CD14-positive monocyte (primary cell): ENCODE results near the gene RAB11A. TPM values are rescaled to one million over a fixed set of nuclear protein-coding genes. Genes with fewer than 3 reads are reported as not detected.

Experiments
- DNase-seq, 3 donors: peaks; one replicate each; pipeline ENCODE4 v3.0.0-alpha.2; 2011 to 2022
- H2AFZ ChIP-seq: 2 replicates; pipeline ENCODE4 v1.6.0; 2012; ENCODE audit warnings: mild to moderate bottlenecking, low read depth, low read length, inconsistent platforms; ENCODE audit not compliant: insufficient read depth, poor library complexity, severe bottlenecking
- H3K27ac ChIP-seq, 2 donors: 1 replicate in 1 of 2; 2 replicates in 1 of 2; pipeline ENCODE4 v1.5.1; 2012 to 2013; ENCODE audit warnings: low read length in 2 of 2, control low read depth in 1 of 2, inconsistent platforms in 1 of 2, low read depth in 1 of 2, mild to moderate bottlenecking in 1 of 2
- H3K27me3 ChIP-seq, 2 donors: one replicate each; pipeline versions ENCODE4 v1.6.0 to v1.6.1; 2011 to 2013; ENCODE audit warnings: low read length in 2 of 2; ENCODE audit not compliant: control insufficient read depth in 2 of 2, insufficient read depth in 2 of 2
- H3K36me3 ChIP-seq, 2 donors: replicated peaks in 1 of 2; 1 replicate in 1 of 2; 2 replicates in 1 of 2; pipeline versions ENCODE4 v1.5.1 to v1.6.1; 2012 to 2013; ENCODE audit warnings: low read length in 2 of 2, control low read depth in 1 of 2, inconsistent platforms in 1 of 2, mild to moderate bottlenecking in 1 of 2; ENCODE audit not compliant: insufficient read depth in 2 of 2, control insufficient read depth in 1 of 2
- H3K4me1 ChIP-seq, 2 donors: 1 replicate in 1 of 2; 2 replicates in 1 of 2; pipeline versions ENCODE4 v1.5.1 to v1.6.1; 2012 to 2013; ENCODE audit warnings: low read length in 2 of 2, control low read depth in 1 of 2, inconsistent platforms in 1 of 2, mild to moderate bottlenecking in 1 of 2, moderate library complexity in 1 of 2; ENCODE audit not compliant: insufficient read depth in 2 of 2, control insufficient read depth in 1 of 2
- H3K4me2 ChIP-seq: replicated peaks from 2 replicates; pipeline ENCODE3; 2012; ENCODE audit warnings: low read length, moderate library complexity, mild to moderate bottlenecking; ENCODE audit not compliant: poor library complexity, severe bottlenecking; ENCODE audit errors: extremely low read depth
- H3K4me3 ChIP-seq, 3 experiments: fragments of 200-600 bp in 1 of 3; sonication (generic) in 1 of 3; replicated peaks in 1 of 3; 1 replicate in 2 of 3; 2 replicates in 1 of 3; pipeline ENCODE4 v1.5.1; 2011 to 2013; ENCODE audit warnings: low read length in 3 of 3, mild to moderate bottlenecking in 3 of 3, control low read depth in 2 of 3, low read depth in 2 of 3, inconsistent platforms in 1 of 3, moderate library complexity in 1 of 3
- H3K79me2 ChIP-seq: 2 replicates; pipeline ENCODE4 v1.6.0; 2012; ENCODE audit warnings: mild to moderate bottlenecking, control low read depth, inconsistent platforms, low read length, moderate library complexity; ENCODE audit not compliant: insufficient read depth
- H3K9ac ChIP-seq: 2 replicates; pipeline ENCODE4 v1.6.0; 2017; ENCODE audit warnings: low read length, mild to moderate bottlenecking; ENCODE audit not compliant: insufficient read depth, poor library complexity, severe bottlenecking
- H3K9me3 ChIP-seq, 2 donors: replicated peaks in 1 of 2; 1 replicate in 1 of 2; 2 replicates in 1 of 2; pipeline versions ENCODE4 v1.5.1 to v1.6.1; 2012 to 2013; ENCODE audit warnings: low read length in 2 of 2, control low read depth in 1 of 2; ENCODE audit not compliant: control insufficient read depth in 1 of 2, insufficient read depth in 1 of 2
- H4K20me1 ChIP-seq: 2 replicates; pipeline ENCODE4 v1.6.0; 2012; ENCODE audit warnings: mild to moderate bottlenecking, low read length, control low read depth, moderate library complexity; ENCODE audit not compliant: insufficient read depth
- H3K27ac Mint-ChIP-seq, 7 donors: one replicate each; pipeline ENCODE4 v1.8.0; 2020; ENCODE audit warnings: mild to moderate bottlenecking in 7 of 7, mixed read lengths in 7 of 7, moderate library complexity in 6 of 7, inconsistent platforms in 2 of 7
- H3K27me3 Mint-ChIP-seq, 3 donors: one replicate each; pipeline ENCODE4 v1.8.0; 2021 to 2022; ENCODE audit warnings: low read depth in 3 of 3, mild to moderate bottlenecking in 3 of 3, mixed read lengths in 3 of 3, moderate library complexity in 3 of 3, inconsistent platforms in 1 of 3
- H3K36me3 Mint-ChIP-seq, 2 donors: one replicate each; pipeline ENCODE4 v1.8.0; 2020; ENCODE audit warnings: mixed read lengths in 2 of 2, inconsistent platforms in 1 of 2, mild to moderate bottlenecking in 1 of 2
- H3K4me1 Mint-ChIP-seq: one replicate; pipeline ENCODE4 v1.8.0; 2020; ENCODE audit warnings: mild to moderate bottlenecking, mixed read lengths
- H3K4me3 Mint-ChIP-seq, 2 donors: one replicate each; pipeline ENCODE4 v1.8.0; 2020; ENCODE audit warnings: mild to moderate bottlenecking in 2 of 2, mixed read lengths in 2 of 2, moderate library complexity in 1 of 2
- H3K9me3 Mint-ChIP-seq, 7 donors: one replicate each; pipeline ENCODE4 v1.8.0; 2020 to 2022; ENCODE audit warnings: mixed read lengths in 7 of 7, mild to moderate bottlenecking in 6 of 7, moderate library complexity in 6 of 7, inconsistent platforms in 2 of 7
- WGBS: methylation state at CpG from one replicate; pipeline ENCODE4 v1.1.5; 2013; ENCODE audit warnings: missing lambda C conversion rate; ENCODE audit not compliant: insufficient coverage; 5-methylcytosine and 5-hydroxymethylcytosine counted together
- intact Hi-C, 2 donors: fragments of 100-400 bp; cut with micrococcal nuclease; formaldehyde crosslinking; loops; one replicate each; pipeline versions ENCODE4 v1.15.0 to v1.15.1; 2023
- polyA plus RNA-seq, 3 donors: library from polyadenylated mRNA; depleted of rRNA in 1 of 3; unstranded in 2 of 3; stranded (reverse) in 1 of 3; fragments of 300-500 nt in 2 of 3; fragments of >200 nt in 1 of 3; fragmentation: Illumina TruSeq in 2 of 3; gene quantifications; 1 replicate in 2 of 3; 2 replicates in 1 of 3; pipeline ENCODE4 v1.2.3, GENCODE V29; 2012 to 2021
- TF ChIP-seq, protein P1 (sequence below): fragments of 200-600 bp; IDR thresholded peaks from one replicate; pipeline ENCODE4 v1.8.0; 2022; ENCODE audit warnings: antibody characterized with exemption, mild to moderate bottlenecking

RAB11A gene
- polyA plus RNA-seq, 3 donors, result 180 to 310 (median 300) TPM

DNA sequence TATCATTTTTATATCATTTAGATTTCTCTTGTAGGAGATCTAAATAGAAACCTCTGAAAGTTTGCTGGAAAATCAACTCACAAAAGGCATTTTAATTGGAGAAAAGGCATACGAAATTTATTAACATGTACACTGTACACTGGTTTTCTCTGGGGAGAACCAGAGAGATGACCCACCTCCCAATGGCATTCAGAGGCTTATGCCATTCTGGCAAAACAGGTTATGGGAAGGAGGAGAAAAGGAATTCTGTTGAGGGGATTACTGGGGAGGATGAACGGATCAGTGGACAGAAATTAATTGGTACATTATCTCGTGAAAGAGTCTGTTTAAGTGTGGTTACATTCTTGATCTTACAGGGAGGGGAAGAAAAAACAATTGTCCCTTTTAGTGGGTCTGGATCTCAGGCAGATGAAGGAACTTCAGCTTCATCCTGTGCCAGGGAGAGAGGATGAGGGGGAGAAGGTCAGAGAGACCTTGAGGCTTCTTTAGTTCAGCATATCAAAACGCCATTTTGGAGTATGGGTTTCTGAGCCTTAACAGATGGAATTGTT, 16.5 kb downstream of the RAB11A start:
- Mint-ChIP-seq H3K36me3 (peaks cover 69 to 92% of the 10 kb centered on the region in 2 donors), H3K4me1 (peaks cover 10% of the 10 kb centered on the region)

DNA sequence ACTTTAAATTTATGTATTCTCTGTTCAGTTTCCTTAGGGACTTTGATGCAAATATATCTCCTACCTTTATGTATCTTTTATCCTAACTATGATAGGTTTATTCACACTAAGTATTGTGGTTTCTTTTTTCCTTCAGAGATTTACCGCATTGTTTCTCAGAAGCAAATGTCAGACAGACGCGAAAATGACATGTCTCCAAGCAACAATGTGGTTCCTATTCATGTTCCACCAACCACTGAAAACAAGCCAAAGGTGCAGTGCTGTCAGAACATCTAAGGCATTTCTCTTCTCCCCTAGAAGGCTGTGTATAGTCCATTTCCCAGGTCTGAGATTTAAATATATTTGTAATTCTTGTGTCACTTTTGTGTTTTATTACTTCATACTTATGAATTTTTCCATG, 18.3 kb downstream of the RAB11A start:
- peaks cover 9% of the 10 kb centered on the region for H3K4me1 Mint-ChIP-seq
- Histone ChIP-seq H3K4me1 (no peaks in the 10 kb centered on the region), H3K27ac (no peak overlapping the region), H3K79me2 (peaks cover 5% of the 10 kb centered on the region), H3K36me3 (peaks cover 81 to 99% of the 10 kb centered on the region in 2 donors), H3K4me2 (no peak overlapping the region), H3K4me3 (no peak overlapping the region), H3K9ac (no peak overlapping the region), H4K20me1 (peaks cover 37% of the 10 kb centered on the region), H2AFZ (no peak overlapping the region), H3K9me3 (no peaks in the 10 kb centered on the region), H3K27me3 (no peaks in the 10 kb centered on the region)
- no peak overlapping the region for H3K4me3 Mint-ChIP-seq
- no peak overlapping the region for H3K27ac Mint-ChIP-seq
- TF ChIP-seq, protein P1, sequence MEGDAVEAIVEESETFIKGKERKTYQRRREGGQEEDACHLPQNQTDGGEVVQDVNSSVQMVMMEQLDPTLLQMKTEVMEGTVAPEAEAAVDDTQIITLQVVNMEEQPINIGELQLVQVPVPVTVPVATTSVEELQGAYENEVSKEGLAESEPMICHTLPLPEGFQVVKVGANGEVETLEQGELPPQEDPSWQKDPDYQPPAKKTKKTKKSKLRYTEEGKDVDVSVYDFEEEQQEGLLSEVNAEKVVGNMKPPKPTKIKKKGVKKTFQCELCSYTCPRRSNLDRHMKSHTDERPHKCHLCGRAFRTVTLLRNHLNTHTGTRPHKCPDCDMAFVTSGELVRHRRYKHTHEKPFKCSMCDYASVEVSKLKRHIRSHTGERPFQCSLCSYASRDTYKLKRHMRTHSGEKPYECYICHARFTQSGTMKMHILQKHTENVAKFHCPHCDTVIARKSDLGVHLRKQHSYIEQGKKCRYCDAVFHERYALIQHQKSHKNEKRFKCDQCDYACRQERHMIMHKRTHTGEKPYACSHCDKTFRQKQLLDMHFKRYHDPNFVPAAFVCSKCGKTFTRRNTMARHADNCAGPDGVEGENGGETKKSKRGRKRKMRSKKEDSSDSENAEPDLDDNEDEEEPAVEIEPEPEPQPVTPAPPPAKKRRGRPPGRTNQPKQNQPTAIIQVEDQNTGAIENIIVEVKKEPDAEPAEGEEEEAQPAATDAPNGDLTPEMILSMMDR, result no peak
- peaks cover 72 to 85% of the 10 kb centered on the region in 2 donors for H3K36me3 Mint-ChIP-seq
- no CpG with 5 or more reads among the region's 3 CpGs for WGBS
- peaks cover 0 to 1% (median 0%) of the 10 kb centered on the region in 3 donors for H3K27me3 Mint-ChIP-seq
- no peaks in the 10 kb centered on the region for H3K9me3 Mint-ChIP-seq
- intact Hi-C loops, result no loop called here
- no peak for DNase-seq

More for the DNA sequence above, 16.5 kb downstream of the RAB11A start:
- intact Hi-C loops, result no loop called here
- Histone ChIP-seq H3K4me2 (no peak overlapping the region), H3K9ac (no peak overlapping the region), H3K27ac (no peak overlapping the region), H4K20me1 (peaks cover 36% of the 10 kb centered on the region), H3K4me3 (no peak overlapping the region), H3K79me2 (peaks cover 13% of the 10 kb centered on the region), H3K4me1 (no peaks in the 10 kb centered on the region), H3K36me3 (peaks cover 86 to 99% of the 10 kb centered on the region in 2 donors), H3K9me3 (no peaks in the 10 kb centered on the region), H2AFZ (no peak overlapping the region), H3K27me3 (no peaks in the 10 kb centered on the region)
- no peak for DNase-seq
- Mint-ChIP-seq H3K9me3 (no peaks in the 10 kb centered on the region), H3K27me3 (no peaks in the 10 kb centered on the region), H3K27ac (peak overlapping the region in 2 of 7 donors; percentile 13 to 84), H3K4me3 (no peak overlapping the region)
- TF ChIP-seq, protein P1, result no peak
- WGBS, result 100% methylated on average over 2 of the region's 4 CpGs
